SKM-1 treated with dmso at 0.1 percent for 144 hours (cell line): Measurements from ENCODE around the gene CCM2L.

Experiments used
- DNase-seq: peaks from one replicate; lab custom pipeline; 2025; ENCODE audit not compliant: unreplicated experiment; lab: John Stamatoyannopoulos, UW

Gene CCM2L

GRCh38 chr20:32056708-32057483, 46.7 kb downstream of the CCM2L start:
- DNase-seq = no peak

GRCh38 chr20:32057656-32058184, 47.5 kb downstream of the CCM2L start:
- DNase-seq = no peak

- DNase-seq = no peak
Measured at GRCh38 chr20:32059189-32059588, 49.0 kb downstream of the CCM2L start.

DNA sequence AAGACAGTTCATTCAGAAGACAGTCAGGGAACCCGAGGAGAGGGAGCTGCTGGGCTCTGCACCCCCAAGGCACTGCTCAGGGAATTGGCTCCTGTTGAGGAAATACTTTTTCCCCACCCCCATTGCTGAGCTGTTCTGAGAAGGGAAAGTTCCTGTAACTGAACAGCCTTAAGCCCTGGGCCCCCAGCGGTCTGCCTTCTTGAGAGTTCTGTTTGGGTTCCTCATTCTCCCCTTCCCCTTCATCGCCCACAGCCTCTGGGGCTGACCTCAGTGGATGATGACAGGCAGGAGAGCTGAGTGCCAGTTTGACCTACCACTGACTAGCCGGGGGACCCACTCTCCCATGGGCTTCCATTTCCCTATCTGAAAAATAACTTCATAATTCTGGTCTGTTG, 52.5 kb downstream of the CCM2L start:
- DNase-seq = peak; percentile 96

DNA sequence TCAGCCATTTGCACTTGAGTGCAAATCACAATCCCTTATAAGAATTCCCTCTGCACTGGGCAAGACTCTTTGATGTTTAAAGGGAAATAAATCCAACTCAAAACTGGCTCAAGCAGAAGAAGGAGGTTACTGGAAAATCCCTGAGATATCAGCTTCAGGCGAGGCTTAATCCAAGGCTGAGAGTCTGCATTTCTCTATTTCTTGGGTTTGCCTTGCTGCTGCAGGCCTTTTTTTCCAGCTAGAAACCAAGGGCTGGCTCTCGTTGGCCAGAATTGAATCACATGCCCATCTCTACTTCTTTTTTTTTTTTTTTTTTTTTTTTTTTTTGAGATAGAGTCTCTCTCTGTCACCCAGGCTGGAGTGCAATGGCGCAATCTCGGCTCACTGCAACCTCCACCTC, 53.5 kb downstream of the CCM2L start:
- peak; percentile 68 for DNase-seq

DNA sequence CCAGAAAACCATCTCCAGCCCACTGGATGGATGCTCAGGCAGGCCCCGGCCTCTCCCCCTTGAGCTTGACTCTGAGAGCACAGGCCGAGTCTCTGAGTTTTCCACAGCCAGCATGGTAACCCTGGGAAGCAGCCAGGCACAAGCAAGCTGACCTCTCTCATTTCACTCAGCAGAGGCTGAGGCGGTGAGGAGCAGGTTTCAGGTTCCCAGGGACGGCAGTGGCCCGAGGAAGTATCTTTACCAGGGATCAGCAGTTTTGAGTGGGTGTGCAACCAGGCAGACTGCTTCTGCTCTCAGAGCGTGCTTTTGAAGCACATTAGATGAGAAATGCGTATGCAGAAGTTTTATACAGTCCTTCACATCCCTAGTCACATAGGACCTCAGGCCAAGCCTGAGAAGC, 54.4 kb downstream of the CCM2L start:
- DNase-seq = no peak

- DNase-seq = peak; percentile 49
Measured at GRCh38 chr20:32067234-32067821, 57.1 kb downstream of the CCM2L start.

DNA sequence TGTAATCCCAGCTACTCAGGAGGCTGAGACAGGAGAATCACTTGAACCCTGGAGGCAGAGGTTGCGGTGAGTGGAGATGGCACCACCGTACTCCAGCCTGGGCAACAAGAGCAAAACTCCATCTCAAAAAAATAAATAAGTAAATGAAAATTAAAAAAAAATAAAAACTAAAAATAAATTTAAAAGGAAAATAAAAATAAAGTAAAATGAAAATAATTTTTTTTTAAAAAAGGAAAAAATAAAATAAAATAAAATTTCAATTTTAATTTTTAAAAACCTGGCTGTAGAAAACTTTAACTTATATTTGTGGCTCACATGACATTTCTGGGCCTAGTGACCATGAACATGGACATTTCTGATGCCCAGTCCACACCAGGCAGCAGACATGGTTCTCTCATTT, 57.9 kb downstream of the CCM2L start:
- DNase-seq = no peak

GRCh38 chr20:32069711-32070110, 59.5 kb downstream of the CCM2L start:
- no peak for DNase-seq

DNA sequence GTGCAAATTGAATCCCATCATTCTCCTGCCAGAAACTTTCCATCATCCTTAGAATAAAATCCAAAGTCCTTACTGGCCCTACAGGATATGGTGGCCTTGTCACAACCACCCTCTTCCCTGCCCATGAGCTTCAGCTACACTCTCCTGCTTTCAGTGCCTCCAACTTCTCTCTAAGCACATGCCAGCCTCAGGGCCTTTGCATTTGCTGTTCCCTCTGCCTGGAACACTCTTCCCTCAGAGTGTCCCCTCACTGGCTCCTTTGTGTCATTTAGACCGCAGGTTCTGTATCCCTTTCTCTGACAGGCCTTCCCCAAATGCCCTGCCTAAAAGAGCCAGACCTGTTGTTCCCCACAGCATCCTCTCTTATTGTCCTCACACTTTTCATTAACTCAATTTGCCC, 60.0 kb downstream of the CCM2L start:
- DNase-seq = no peak

GRCh38 chr20:32070690-32071213, 60.5 kb downstream of the CCM2L start:
- no peak for DNase-seq

DNA sequence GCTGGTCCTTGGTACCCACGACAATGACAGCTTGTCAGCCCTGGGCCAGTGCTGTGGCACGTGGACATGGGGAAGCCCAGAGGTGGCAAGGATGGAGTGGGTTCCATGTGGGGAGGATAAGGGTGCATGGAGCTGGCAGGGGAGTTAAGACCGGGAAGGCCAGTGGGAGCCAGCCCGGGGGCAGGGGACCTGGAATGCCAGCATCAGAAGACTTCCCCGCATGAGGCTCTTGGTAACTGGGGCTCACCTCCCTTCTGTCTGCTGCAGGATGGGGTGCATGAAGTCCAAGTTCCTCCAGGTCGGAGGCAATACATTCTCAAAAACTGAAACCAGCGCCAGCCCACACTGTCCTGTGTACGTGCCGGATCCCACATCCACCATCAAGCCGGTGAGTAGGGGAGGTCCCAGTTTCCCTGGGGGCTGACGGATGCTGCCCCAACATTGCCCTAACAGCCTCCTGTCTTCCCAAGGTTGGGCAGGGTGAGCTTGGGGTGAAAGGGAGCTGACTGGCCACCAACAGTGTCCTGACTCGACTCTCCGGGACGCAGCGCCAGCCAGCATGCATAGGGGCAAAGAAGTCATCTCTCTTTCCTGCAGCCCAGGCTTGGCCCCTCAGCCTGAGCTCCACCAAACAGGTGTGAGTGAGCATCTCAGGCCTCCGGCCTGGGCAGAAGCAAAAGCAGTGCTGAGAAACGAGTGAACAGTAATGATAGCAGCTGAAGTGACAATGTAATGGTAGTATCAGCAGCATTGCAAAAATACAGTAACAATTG, 61.3 kb downstream of the CCM2L start:
- no peak for DNase-seq

DNA sequence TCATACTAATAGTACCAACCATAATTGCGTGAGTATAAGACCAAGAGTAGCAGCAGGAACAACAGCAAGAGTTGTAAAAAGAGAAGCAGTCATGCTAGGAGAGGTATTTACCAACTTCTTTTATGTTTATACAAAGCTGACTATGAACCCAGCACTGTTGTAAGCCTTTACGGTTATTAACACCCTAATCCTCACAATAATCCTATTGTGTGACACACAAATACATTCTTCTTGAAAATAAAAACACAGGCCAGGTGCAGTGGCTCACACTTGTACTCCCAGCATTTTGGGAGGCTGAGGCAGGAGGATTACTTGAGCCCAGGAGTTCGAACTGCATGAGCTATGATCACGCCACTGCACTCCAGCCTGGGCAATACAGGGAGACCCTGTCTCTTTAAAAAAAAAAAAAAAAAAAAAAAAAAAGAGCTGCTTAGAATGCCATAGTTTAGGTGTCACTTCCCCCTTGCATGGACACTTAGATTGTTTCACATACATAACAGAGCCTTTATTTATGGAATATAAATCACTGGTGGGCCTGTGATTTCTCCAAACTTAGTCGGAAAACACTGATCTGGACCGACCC, 62.0 kb downstream of the CCM2L start:
- no peak for DNase-seq

DNA sequence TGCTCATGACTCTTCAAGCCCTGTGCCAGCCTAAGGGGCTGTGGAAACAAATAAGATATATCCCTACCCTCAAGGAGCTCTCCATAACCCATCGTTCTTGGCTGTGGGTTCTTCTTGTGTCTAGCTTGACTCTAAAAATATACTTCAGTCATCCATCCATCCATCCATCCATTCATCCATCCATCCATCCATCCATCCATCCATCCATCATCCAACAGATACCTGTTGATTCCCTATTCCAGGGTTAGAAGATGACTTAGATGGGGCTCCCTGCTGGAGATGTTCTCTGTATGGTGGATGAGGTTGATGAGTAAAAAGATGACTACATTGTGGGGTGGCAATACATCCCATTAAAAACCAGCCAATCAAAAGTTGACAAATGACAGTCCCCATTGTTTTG, 65.3 kb downstream of the CCM2L start:
- DNase-seq = no peak

DNA sequence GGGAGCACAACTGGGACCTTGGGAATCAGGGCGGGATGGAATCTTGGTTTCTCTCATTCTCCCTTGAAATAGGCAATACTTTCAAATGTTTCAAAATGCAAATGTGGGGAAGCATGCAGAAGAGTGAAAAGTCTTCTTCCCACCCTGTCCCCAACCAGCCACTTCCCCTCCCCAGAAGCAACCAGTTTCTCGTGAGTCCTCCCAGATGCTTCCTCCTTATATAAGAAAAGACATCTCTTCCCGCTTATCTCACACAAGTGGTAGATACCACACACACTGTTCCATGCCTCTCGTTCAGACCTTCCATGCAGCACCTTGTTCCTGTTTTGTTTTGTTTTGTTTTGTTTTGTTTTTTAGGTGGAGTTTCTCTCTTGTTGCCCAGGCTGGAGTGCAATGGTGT, 67.0 kb downstream of the CCM2L start:
- no peak for DNase-seq

DNA sequence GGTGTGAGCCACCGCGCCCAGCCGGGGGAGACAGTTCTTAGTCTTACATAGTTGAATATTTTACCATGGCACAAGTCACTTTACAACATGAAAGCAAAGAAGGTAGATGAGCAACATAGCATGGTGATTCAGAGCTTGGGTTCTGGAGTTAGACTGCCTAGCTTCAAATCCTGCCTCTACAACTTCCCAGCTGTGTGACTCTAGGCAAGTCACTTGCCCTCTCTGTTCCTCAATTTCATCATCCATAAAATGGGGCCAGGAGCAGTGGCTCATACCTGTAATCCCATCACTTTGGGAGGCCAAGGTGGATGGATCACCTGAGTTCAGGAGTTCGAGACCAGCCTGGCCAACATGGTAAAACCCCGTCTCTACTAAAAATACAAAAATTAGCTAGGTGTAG, 68.1 kb downstream of the CCM2L start:
- no peak for DNase-seq

GRCh38 chr20:32078791-32079190, 68.6 kb downstream of the CCM2L start:
- peak; percentile 43 for DNase-seq

DNA sequence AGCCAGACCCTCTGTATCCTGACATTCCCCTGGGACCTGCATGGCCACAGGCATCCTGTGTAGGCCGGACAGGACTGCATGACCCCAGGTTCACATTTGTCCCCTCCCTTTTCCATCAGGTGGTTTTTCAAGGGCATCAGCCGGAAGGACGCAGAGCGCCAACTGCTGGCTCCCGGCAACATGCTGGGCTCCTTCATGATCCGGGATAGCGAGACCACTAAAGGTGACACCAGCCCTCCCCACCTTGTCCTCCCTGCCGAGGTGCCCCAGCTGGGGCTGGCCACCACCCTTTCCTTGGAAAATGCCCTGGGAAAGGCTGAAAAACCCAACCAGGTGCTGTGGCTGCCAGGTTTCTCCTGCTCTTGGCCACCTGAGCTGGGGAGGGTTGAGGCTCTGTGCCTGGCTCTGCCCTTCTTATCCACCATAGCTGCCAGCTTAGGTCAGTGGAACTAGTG, 69.4 kb downstream of the CCM2L start:
- no peak for DNase-seq

- DNase-seq = no peak
Measured at GRCh38 chr20:32080783-32081182, 70.5 kb downstream of the CCM2L start.
